SHP77 (cell line): ENCODE measurements around the gene ZRANB1.

Experiments
- DNase-seq, 2 experiments: peaks; one replicate each; lab custom pipeline; 2025; lab: John Stamatoyannopoulos, UW

ZRANB1 gene

GRCh38 chr10:124921261-124921660 is 20.7 kb upstream of the ZRANB1 start:
- DNase-seq: no peak

GRCh38 chr10:124923684-124924083 is 18.2 kb upstream of the ZRANB1 start:
- no peak for DNase-seq

GRCh38 chr10:124926548-124926947 is 15.4 kb upstream of the ZRANB1 start:
- no peak for DNase-seq

GRCh38 chr10:124928087-124928486 is 13.8 kb upstream of the ZRANB1 start:
- DNase-seq: no peak

GRCh38 chr10:124928545-124928944 is 13.4 kb upstream of the ZRANB1 start:
- DNase-seq: no peak

GRCh38 chr10:124935946-124936345 is 6.0 kb upstream of the ZRANB1 start:
- no peak for DNase-seq

- no peak for DNase-seq
Measured at GRCh38 chr10:124936813-124937212, 5.1 kb upstream of the ZRANB1 start.

GRCh38 chr10:124939290-124939689 is 2.6 kb upstream of the ZRANB1 start:
- DNase-seq: no peak

- DNase-seq: no peak
Measured at GRCh38 chr10:124942317-124943169, 620 bp downstream of the ZRANB1 start.

GRCh38 chr10:124943301-124944092 is 1.6 kb downstream of the ZRANB1 start:
- no peak for DNase-seq

- no peak for DNase-seq
Measured at GRCh38 chr10:124944982-124945381, 3.1 kb downstream of the ZRANB1 start.

- peak; percentile 67 to 72 for DNase-seq
Measured at GRCh38 chr10:124946945-124947344, 5.0 kb downstream of the ZRANB1 start.

- DNase-seq: no peak
Measured at GRCh38 chr10:124949543-124949942, 7.6 kb downstream of the ZRANB1 start.

- no peak for DNase-seq
Measured at GRCh38 chr10:124952123-124952522, 10.2 kb downstream of the ZRANB1 start.

GRCh38 chr10:124953421-124953820 is 11.5 kb downstream of the ZRANB1 start:
- no peak for DNase-seq

GRCh38 chr10:124955243-124955642 is 13.3 kb downstream of the ZRANB1 start:
- no peak for DNase-seq

GRCh38 chr10:124955868-124956267 is 13.9 kb downstream of the ZRANB1 start:
- DNase-seq: no peak

- DNase-seq: no peak
Measured at GRCh38 chr10:124956764-124957163, 14.8 kb downstream of the ZRANB1 start.

- no peak for DNase-seq
Measured at GRCh38 chr10:124957404-124957947, 15.6 kb downstream of the ZRANB1 start.

GRCh38 chr10:124959564-124959963 is 17.6 kb downstream of the ZRANB1 start:
- no peak for DNase-seq

GRCh38 chr10:124961248-124961570 is 19.3 kb downstream of the ZRANB1 start:
- DNase-seq: no peak

- DNase-seq: no peak
Measured at GRCh38 chr10:124962421-124962820, 20.5 kb downstream of the ZRANB1 start.
